Pancreas (tissue), 10 donors: ENCODE data around the gene SERPIND1. TPM values are rescaled to one million over a fixed set of nuclear protein-coding genes. Genes with fewer than 3 reads are reported as not detected.

Experiments
- ATAC-seq, 4 donors: fragments of 200-7000 bp; cut with Tn5 transposase; one replicate each; pipeline versions ENCODE4 v1.8.0 to v1.9.1; 2020; ENCODE audit warnings: mild to moderate bottlenecking in 4 of 4, moderate library complexity in 4 of 4
- DNase-seq, 6 donors: peaks; one replicate each; pipeline ENCODE4 v3.0.0-alpha.2; 2020
- FAIRE-seq: peaks from 2 replicates; lab custom pipeline; 2012; peaks lifted over from hg19 to GRCh38; lab: Jason Lieb, UNC
- H3K27ac ChIP-seq, 4 donors: fragments of 200-600 bp; sonication (generic); 1 replicate in 3 of 4; 2 replicates in 1 of 4; pipeline versions ENCODE4 v1.5.0 to v1.8.0; 2020
- H3K27me3 ChIP-seq, 4 donors: fragments of 200-600 bp; one replicate each; pipeline ENCODE4 v1.8.0; 2021
- H3K36me3 ChIP-seq, 3 donors: fragments of 200-600 bp; sonication (generic) in 1 of 3; one replicate each; pipeline versions ENCODE4 v1.5.0 to v1.8.0; 2020 to 2021
- H3K4me1 ChIP-seq, 3 donors: fragments of 200-600 bp; one replicate each; pipeline ENCODE4 v1.8.0; 2021
- H3K4me3 ChIP-seq, 4 donors: fragments of 200-600 bp; sonication (generic) in 2 of 4; one replicate each; pipeline versions ENCODE4 v1.5.0 to v1.8.0; 2020 to 2021
- H3K9me3 ChIP-seq, 4 donors: fragments of 200-600 bp; one replicate each; pipeline ENCODE4 v1.8.0; 2021
- CTCF ChIP-seq, 4 donors: fragments of 200-600 bp; sonication (generic) in 3 of 4; IDR thresholded peaks; one replicate each; pipeline versions ENCODE4 v1.5.0 to v1.8.0; 2021; ENCODE audit warnings: antibody characterized with exemption in 4 of 4
- WGBS, 2 donors: extraction: QIAGEN DNeasy Blood & Tissue Kit; methylation state at CpG; one replicate each; pipeline ENCODE4 v1.1.7; 2013; 5-methylcytosine and 5-hydroxymethylcytosine counted together
- intact Hi-C, 3 donors: fragments of 100-400 bp; cut with DNase I; formaldehyde crosslinking; loops; one replicate each; pipeline versions ENCODE4 v1.11.1 to v1.14.2; 2022
- polyA plus RNA-seq, 2 donors: library from polyadenylated mRNA; stranded (reverse); fragments of 200-250 nt; gene quantifications; one replicate each; pipeline ENCODE4 v1.2.3, GENCODE V29; 2013
- total RNA-seq, 6 donors: library from RNA; stranded (reverse); fragmentation: NEBNext Ultra II Directional in 4 of 6; extraction: Animal tissue kit (Norgen Biotek cat#: 25700) in 4 of 6; gene quantifications; one replicate each; pipeline versions ENCODE4 v1.2.1 to v1.2.4, GENCODE V29; 2021 to 2023
- donor health status: healthy with polysubstance abuse.
- donor health status: DM: no; HTN: no; CAD: no; lungs with moderate emphysema.
- donor health status: DM: no; HTN: no; CAD: no.
- donor health status: control.
- donor health status: control.
- donor health status: Bipolar disorder and iron deficiency.
- donor health status: DM: yes; HTN: yes; CAD: no.
- donor health status: DM: no; HTN: no; CAD: no.
- donor health status: DM: no; HTN: no; CAD: no.
- donor health status: DM: yes; HTN: yes; CAD: no.

Gene SERPIND1
- total and polyA plus RNA-seq, 8 donors: 0.09 to 0.35 (median 0.21) TPM; not detected in 1

DNA sequence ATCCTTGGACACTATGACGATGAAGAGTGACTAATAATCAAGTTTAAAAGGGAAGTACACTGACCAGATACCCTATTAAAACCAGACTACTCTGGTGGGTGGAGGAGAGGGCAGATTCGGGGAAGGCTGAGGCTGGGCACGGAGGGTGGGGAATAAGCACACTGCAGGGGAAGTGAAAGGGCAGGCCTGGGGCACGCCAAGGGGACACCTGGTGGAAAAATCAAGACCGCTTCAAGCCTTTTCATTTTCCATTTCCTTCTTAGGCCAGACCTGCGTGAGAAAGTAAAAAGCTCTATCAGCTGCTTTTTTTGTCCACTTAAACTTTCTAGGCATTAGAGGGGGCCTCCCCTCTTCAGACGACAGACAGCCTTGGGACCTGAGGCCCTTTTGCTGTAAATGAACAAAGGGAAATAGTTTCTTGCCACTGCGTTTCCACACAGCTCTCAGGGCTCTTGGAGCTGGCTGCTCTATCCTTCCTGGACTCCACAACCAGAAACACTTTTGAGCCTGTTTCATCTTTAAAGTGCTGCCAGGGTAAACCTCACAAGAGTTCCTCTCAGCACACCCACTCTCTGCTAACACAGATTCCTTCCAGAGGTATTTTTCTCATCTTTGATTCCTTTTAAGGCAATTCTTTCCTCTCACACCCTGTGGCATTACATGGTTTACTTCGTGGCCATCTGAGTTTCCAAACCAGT is 25.0 kb upstream of the SERPIND1 start:
- intact Hi-C loops: no loop called here
- 66 to 74% methylated on average over 9 of the region's 9 CpGs for WGBS, 2 donors
- FAIRE-seq (no peak), DNase-seq (no peak), ATAC-seq (peak in 3 of 4 donors; percentile 23 to 46 (median 29))
- H3K27ac ChIP-seq: no peak overlapping the region
- peaks cover 0 to 26% (median 6%) of the 10 kb centered on the region in 3 donors for H3K36me3 ChIP-seq
- no peaks in the 10 kb centered on the region for H3K4me1 ChIP-seq
- H3K27me3 ChIP-seq: no peaks in the 10 kb centered on the region
- no peak for TF ChIP-seq CTCF (IDR thresholded peaks at IDR 0.05)
- no peak overlapping the region for H3K4me3 ChIP-seq
- no peaks in the 10 kb centered on the region for H3K9me3 ChIP-seq

DNA sequence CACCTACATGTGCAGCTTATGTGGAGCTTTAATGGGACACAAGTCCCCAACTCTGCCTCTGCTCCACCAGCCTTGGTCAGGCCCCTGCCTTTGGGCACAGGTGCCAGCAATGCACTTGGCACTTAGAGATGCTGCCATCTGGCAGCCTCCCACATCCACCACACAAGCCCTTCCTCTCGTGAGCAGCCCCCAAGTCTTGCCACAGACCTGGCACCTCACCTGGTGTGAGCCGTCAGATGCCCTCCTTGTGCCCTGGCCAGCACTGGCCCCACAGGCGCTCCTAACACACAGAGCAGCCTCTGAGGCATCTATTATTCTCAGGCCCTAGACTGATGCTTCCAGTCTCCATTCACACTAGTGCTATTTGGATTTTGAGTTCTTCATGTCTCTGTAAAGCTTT is 24.5 kb upstream of the SERPIND1 start:
- no peak for TF ChIP-seq CTCF (IDR thresholded peaks at IDR 0.05)
- intact Hi-C loops: no loop called here
- Histone ChIP-seq H3K27me3 (no peaks in the 10 kb centered on the region), H3K36me3 (peaks cover 0 to 26% (median 6%) of the 10 kb centered on the region in 3 donors), H3K27ac (no peak overlapping the region), H3K4me3 (no peak overlapping the region), H3K4me1 (no peaks in the 10 kb centered on the region), H3K9me3 (no peaks in the 10 kb centered on the region)
- DNase-seq (peak in 1 of 6 donors; percentile 25), FAIRE-seq (no peak), ATAC-seq (peak in 3 of 4 donors; percentile 23 to 31 (median 30))
- 70 to 72% methylated on average over 3 of the region's 3 CpGs for WGBS, 2 donors

- no peaks in the 10 kb centered on the region for H3K27me3 ChIP-seq
- FAIRE-seq (no peak), DNase-seq (peak in 5 of 6 donors; percentile 27 to 65 (median 32)), ATAC-seq (peak; percentile 66 to 84 (median 78))
- 66 to 72% methylated on average over 9 of the region's 9 CpGs for WGBS, 2 donors
- H3K27ac ChIP-seq: no peak overlapping the region
- H3K36me3 ChIP-seq: peaks cover 0 to 26% (median 6%) of the 10 kb centered on the region in 3 donors
- intact Hi-C loops: no loop called here
- no peaks in the 10 kb centered on the region for H3K4me1 ChIP-seq
- no peak for TF ChIP-seq CTCF (IDR thresholded peaks at IDR 0.05)
- no peaks in the 10 kb centered on the region for H3K9me3 ChIP-seq
- H3K4me3 ChIP-seq: no peak overlapping the region
These were observed 23.3 kb upstream of the SERPIND1 start for GRCh38 chr22:20750461-20751184.

GRCh38 chr22:20751185-20751851 is 22.6 kb upstream of the SERPIND1 start:
- Histone ChIP-seq H3K4me1 (no peaks in the 10 kb centered on the region), H3K9me3 (no peaks in the 10 kb centered on the region), H3K27ac (no peak overlapping the region), H3K27me3 (no peaks in the 10 kb centered on the region), H3K4me3 (no peak overlapping the region), H3K36me3 (peaks cover 0 to 26% (median 6%) of the 10 kb centered on the region in 3 donors)
- no peak for FAIRE-seq
- 93 to 96% methylated on average over 18 of the region's 18 CpGs for WGBS, 2 donors
- ATAC-seq: no peak
- intact Hi-C loops: no loop called here
- no peak for TF ChIP-seq CTCF (IDR thresholded peaks at IDR 0.05)
- DNase-seq: no peak
